ENCODE results near the gene CLEC2L. TPM values are rescaled to one million over a fixed set of nuclear protein-coding genes. Genes with fewer than 3 reads are reported as not detected.

The CLEC2L gene
- total RNA-seq = 0.17 TPM in 1 of 2 replicates, not detected in the other

GRCh38 chr7:139523199-139523941, at the start of gene CLEC2L:
Gene CLEC2L, plus strand, starts transcription at chr7:139523685. Its CDS starts 243 bp downstream, at chr7:139523928.

Other genes starting within 250 kb of the CLEC2L start
- gene FMC1, start 182.3 kb upstream of the CLEC2L start, total RNA-seq = 8.1 and 8.8 TPM in 2 replicates
- gene LUC7L2, start 163.8 kb upstream of the CLEC2L start, total RNA-seq = 58.0 and 78.9 TPM in 2 replicates
- gene KLRG2, start 40.0 kb upstream of the CLEC2L start, total RNA-seq = not detected in 2 replicates